Keratinocyte (primary cell): ENCODE measurements around the gene PHACTR2. TPM values are rescaled to one million over a fixed set of nuclear protein-coding genes. Genes with fewer than 3 reads are reported as not detected.

Source experiments
- DNase-seq: peaks from one replicate; pipeline ENCODE4 v3.0.0-alpha.2; 2011; ENCODE audit warnings: low read depth, missing footprints, low spot score
- FAIRE-seq: peaks from 2 replicates; lab custom pipeline; 2011; peaks lifted over from hg19 to GRCh38; lab: Jason Lieb, UNC
- H2AFZ ChIP-seq: 2 replicates; pipeline ENCODE4 v1.6.0; 2012; ENCODE audit warnings: low read length, control low read depth, inconsistent platforms; ENCODE audit not compliant: control insufficient read depth
- H3K27ac ChIP-seq: 2 replicates; pipeline ENCODE4 v1.5.1; 2011; ENCODE audit warnings: low read length; ENCODE audit not compliant: control insufficient read depth, insufficient read depth
- H3K27me3 ChIP-seq: 3 replicates; pipeline ENCODE4 v1.6.0; 2011; ENCODE audit warnings: low read length; ENCODE audit not compliant: control insufficient read depth, insufficient read depth; ENCODE audit errors: extremely low read depth
- H3K36me3 ChIP-seq, 2 experiments: 2 replicates in 1 of 2; 3 replicates in 1 of 2; pipeline ENCODE4 v1.5.1; 2011; ENCODE audit warnings: low read length in 2 of 2, mild to moderate bottlenecking in 1 of 2; ENCODE audit not compliant: control insufficient read depth in 2 of 2, insufficient read depth in 2 of 2; ENCODE audit errors: extremely low read depth in 1 of 2
- H3K4me1 ChIP-seq: 3 replicates; pipeline ENCODE4 v1.5.1; 2011; ENCODE audit warnings: low read length; ENCODE audit not compliant: control insufficient read depth, insufficient read depth; ENCODE audit errors: extremely low read depth
- H3K4me2 ChIP-seq: 3 replicates; pipeline ENCODE4 v1.6.0; 2011; ENCODE audit warnings: low read depth, low read length; ENCODE audit not compliant: control insufficient read depth, insufficient read depth; ENCODE audit errors: extremely low read depth
- H3K4me3 ChIP-seq, 3 experiments: fragments of 200-600 bp in 1 of 3; sonication (generic) in 1 of 3; 2 replicates in 2 of 3; 3 replicates in 1 of 3; pipeline ENCODE4 v1.5.1; 2011 to 2016; ENCODE audit warnings: low read length in 3 of 3, mild to moderate bottlenecking in 3 of 3, control low read depth in 2 of 3, inconsistent platforms in 1 of 3, low read depth in 1 of 3, mixed read lengths in 1 of 3, mixed run types in 1 of 3, moderate library complexity in 1 of 3; ENCODE audit not compliant: control insufficient read depth in 2 of 3, insufficient read depth in 2 of 3; ENCODE audit errors: extremely low read depth in 1 of 3
- H3K79me2 ChIP-seq: 2 replicates; pipeline ENCODE4 v1.6.0; 2012; ENCODE audit warnings: low read length; ENCODE audit not compliant: control insufficient read depth, insufficient read depth
- H3K9ac ChIP-seq: 3 replicates; pipeline ENCODE4 v1.6.0; 2011; ENCODE audit warnings: low read length; ENCODE audit not compliant: control insufficient read depth, insufficient read depth; ENCODE audit errors: extremely low read depth
- H3K9me1 ChIP-seq: 3 replicates; pipeline ENCODE4 v1.6.0; 2011; ENCODE audit warnings: low read length; ENCODE audit not compliant: control insufficient read depth, insufficient read depth; ENCODE audit errors: extremely low read depth
- H3K9me3 ChIP-seq: 2 replicates; pipeline ENCODE4 v1.5.1; 2012; ENCODE audit warnings: low read depth, low read length; ENCODE audit not compliant: control insufficient read depth
- H4K20me1 ChIP-seq: 3 replicates; pipeline ENCODE4 v1.6.0; 2011; ENCODE audit warnings: low read length; ENCODE audit not compliant: control insufficient read depth, insufficient read depth; ENCODE audit errors: extremely low read depth
- CTCF ChIP-seq, 3 experiments: IDR thresholded peaks in 1 of 3; conservative IDR thresholded peaks in 1 of 3; optimal IDR thresholded peaks in 1 of 3; 2 replicates in 2 of 3; 3 replicates in 1 of 3; pipeline versions ENCODE3 to v1.5.1; 2011; ENCODE audit warnings: low read length in 3 of 3, mild to moderate bottlenecking in 3 of 3, moderate library complexity in 2 of 3, control low read depth in 1 of 3, inconsistent platforms in 1 of 3; ENCODE audit not compliant: insufficient read depth in 2 of 3; ENCODE audit errors: extremely low read depth in 1 of 3
- EZH2 ChIP-seq: IDR thresholded peaks from one replicate; pipeline ENCODE4 v1.6.1; 2012; ENCODE audit warnings: inconsistent platforms, mild to moderate bottlenecking, low read length, moderate library complexity
- dilution Hi-C: fragments of 300-500 bp; cut with MboI; formaldehyde crosslinking; loops from one replicate; pipeline ENCODE4 v1.7.0; 2020; ENCODE audit warnings: low sequenced_read_pairs; ENCODE audit not compliant: extremely low pct_ligation_motif_present
- polyA plus RNA-seq, 5 experiments: library from polyadenylated mRNA; depleted of rRNA in 3 of 5; stranded (reverse) in 3 of 5; stranded (forward) in 1 of 5; unstranded in 1 of 5; fragments of >200 nt; gene quantifications; 1 replicate in 1 of 5; 2 replicates in 3 of 5; 3 replicates in 1 of 5; pipeline versions ENCODE4 v1.2.1 to v1.2.3, GENCODE V29; 2011 to 2012; ENCODE audit warnings: missing spikeins in 2 of 5, low read depth in 1 of 5, low replicate concordance in 1 of 5

PHACTR2 gene
- polyA plus RNA-seq, 1 donor (not counting 4 experiments of a cell fraction or from before 2014, with no cell fraction given): 9.4 TPM

- TF ChIP-seq CTCF (optimal IDR thresholded peaks at IDR 0.05 in 1 of 3, IDR thresholded peaks at IDR 0.05 in 1 of 3, conservative IDR thresholded peaks at IDR 0.05 in 1 of 3; ENCODE audit: extremely low read depth in 1 of 3, insufficient read depth in 2 of 3, low read length in 3 of 3) (no peak), EZH2 (no peak)
- Histone ChIP-seq H3K4me2 (no peak overlapping the region), H3K36me3 (no peaks in the 10 kb centered on the region), H3K4me1 (no peaks in the 10 kb centered on the region), H3K9ac (no peak overlapping the region), H3K27ac (no peak overlapping the region), H3K9me1 (no peaks in the 10 kb centered on the region), H3K4me3 (no peak overlapping the region), H3K79me2 (no peaks in the 10 kb centered on the region), H2AFZ (no peak overlapping the region), H4K20me1 (no peaks in the 10 kb centered on the region), H3K27me3 (no peaks in the 10 kb centered on the region), H3K9me3 (no peaks in the 10 kb centered on the region)
- FAIRE-seq (no peak), DNase-seq (no peak)
- dilution Hi-C loops: no loop called here
Measured at GRCh38 chr6:143724876-143725275, 47.1 kb downstream of the PHACTR2 start.

GRCh38 chr6:143726015-143726647 lies 48.4 kb downstream of the PHACTR2 start:
- Histone ChIP-seq H3K4me3 (no peak overlapping the region), H3K9me3 (no peaks in the 10 kb centered on the region), H3K79me2 (no peaks in the 10 kb centered on the region), H2AFZ (no peak overlapping the region), H3K9me1 (no peaks in the 10 kb centered on the region), H4K20me1 (no peaks in the 10 kb centered on the region), H3K4me2 (no peak overlapping the region), H3K27me3 (no peaks in the 10 kb centered on the region), H3K36me3 (no peaks in the 10 kb centered on the region), H3K27ac (no peak overlapping the region), H3K4me1 (no peaks in the 10 kb centered on the region), H3K9ac (no peak overlapping the region)
- dilution Hi-C loops: no loop called here
- DNase-seq: no peak
- TF ChIP-seq CTCF (optimal IDR thresholded peaks at IDR 0.05 in 1 of 3, IDR thresholded peaks at IDR 0.05 in 1 of 3, conservative IDR thresholded peaks at IDR 0.05 in 1 of 3; ENCODE audit: extremely low read depth in 1 of 3, insufficient read depth in 2 of 3, low read length in 3 of 3) (no peak), EZH2 (no peak)
- no peak for FAIRE-seq
